ENCODE results near the gene MCC.

- TF ChIP-seq RAD21 (IDR thresholded peaks at IDR 0.05; ENCODE audit: low read depth) (no peak), MAX (IDR thresholded peaks at IDR 0.05) (no peak), REST (IDR thresholded peaks at IDR 0.05; ENCODE audit: low read depth) (no peak), FOXM1 (IDR thresholded peaks at IDR 0.05; ENCODE audit: borderline replicate concordance, low read depth) (no peak), TAF1 (IDR thresholded peaks at IDR 0.05; ENCODE audit: low read depth) (no peak), YY1 (IDR thresholded peaks at IDR 0.05; ENCODE audit: low read depth) (no peak), TEAD4 (IDR thresholded peaks at IDR 0.05) (no peak), EGR1 (IDR thresholded peaks at IDR 0.05) (no peak), CREB1 (IDR thresholded peaks at IDR 0.05; ENCODE audit: low read depth) (no peak), ZBTB7A (IDR thresholded peaks at IDR 0.05; ENCODE audit: low read depth) (no peak), NFIC (IDR thresholded peaks at IDR 0.05) (no peak)
Observed at GRCh38 chr5:113230711-113231652, 257.3 kb downstream of the MCC start.

All from Ishikawa (cell line).